T-helper 22 cell (primary cell): ENCODE data around the gene LIN37.

ENCODE experiments used
- DNase-seq: peaks from one replicate; pipeline ENCODE4 v3.0.0-alpha.2; 2020; ENCODE audit warnings: low read depth

LIN37 gene

GRCh38 chr19:35775046-35775297 is 26.6 kb downstream of the LIN37 start:
- DNase-seq: no peak

GRCh38 chr19:35775298-35776101 is 27.1 kb downstream of the LIN37 start, which contains the start of gene ARHGAP33:
Gene ARHGAP33 (plus strand): TSS chr19:35775564. CDS start chr19:35775659, 95 bp downstream.
- DNase-seq: peak; percentile 96

- DNase-seq: no peak
Observed at GRCh38 chr19:35776102-35776788, 27.9 kb downstream of the LIN37 start.

- no peak for DNase-seq
Observed at GRCh38 chr19:35777086-35777841, 28.9 kb downstream of the LIN37 start.

GRCh38 chr19:35777961-35778360 is 29.6 kb downstream of the LIN37 start:
- DNase-seq: no peak

- DNase-seq: no peak
Observed at GRCh38 chr19:35779033-35779432, 30.7 kb downstream of the LIN37 start.

- DNase-seq: no peak
Observed at GRCh38 chr19:35780058-35780457, 31.7 kb downstream of the LIN37 start.

- DNase-seq: no peak
Observed at GRCh38 chr19:35780717-35781116, 32.3 kb downstream of the LIN37 start.

- DNase-seq: no peak
Observed at GRCh38 chr19:35781650-35782049, 33.3 kb downstream of the LIN37 start.

- no peak for DNase-seq
Observed at GRCh38 chr19:35782589-35782988, 34.2 kb downstream of the LIN37 start.

- DNase-seq: no peak
Observed at GRCh38 chr19:35783469-35784434, 35.4 kb downstream of the LIN37 start.

- no peak for DNase-seq
Observed at GRCh38 chr19:35784503-35785338, 36.3 kb downstream of the LIN37 start.

- DNase-seq: no peak
Observed at GRCh38 chr19:35785339-35785627, 36.9 kb downstream of the LIN37 start.

- no peak for DNase-seq
Observed at GRCh38 chr19:35786299-35787160, 38.2 kb downstream of the LIN37 start.

- DNase-seq: no peak
Observed at GRCh38 chr19:35787227-35787799, 38.9 kb downstream of the LIN37 start.

- DNase-seq: no peak
Observed at GRCh38 chr19:35788205-35788960, 40.0 kb downstream of the LIN37 start.

GRCh38 chr19:35789195-35789977 is 41.0 kb downstream of the LIN37 start:
- no peak for DNase-seq
